Measurements from ENCODE around the gene CDH4.

The CDH4 gene

DNA sequence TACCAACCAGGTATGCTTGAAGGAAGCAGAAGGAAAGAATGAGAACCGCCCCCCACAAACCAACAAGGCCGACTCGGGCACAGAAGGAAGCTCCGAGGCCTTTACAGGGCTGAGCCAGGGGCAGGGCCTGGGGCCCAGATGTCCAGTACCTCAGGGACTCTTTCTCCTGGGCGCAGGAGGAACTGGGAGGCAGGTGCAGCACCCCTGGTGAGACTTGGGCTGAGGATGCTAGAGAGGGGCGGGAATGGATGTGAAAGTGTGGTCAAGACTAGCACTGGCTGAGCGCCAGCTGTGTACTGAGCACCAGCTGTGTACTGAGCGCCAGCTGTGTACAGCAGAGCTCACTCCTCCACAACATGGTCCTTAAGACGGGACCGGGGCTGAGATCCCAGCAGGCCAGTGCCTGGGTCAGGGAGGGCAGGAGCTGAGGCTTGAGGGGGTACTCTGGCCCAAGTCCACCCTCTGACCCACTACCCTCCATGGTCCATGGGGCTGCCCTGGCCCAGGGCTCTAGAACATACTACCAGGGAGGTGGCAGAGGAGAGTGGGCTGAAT lies 444.2 kb downstream of the CDH4 start:
- Histone ChIP-seq H3K36me3 (ENCODE audit: control insufficient read depth, insufficient read depth, low read length) (no peaks in the 10 kb centered on the region), H3K4me3 (ENCODE audit: low read depth, low read length) (no peak overlapping the region), H3K9ac (ENCODE audit: low read depth, low read length) (no peak overlapping the region), H3K27ac (ENCODE audit: low read depth, low read length) (no peak overlapping the region), H3K9me3 (ENCODE audit: control insufficient read depth, insufficient read depth, low read length) (no peaks in the 10 kb centered on the region), H3K27me3 (ENCODE audit: control insufficient read depth, insufficient read depth, low read length) (no peaks in the 10 kb centered on the region), H3K4me1 (ENCODE audit: control insufficient read depth, insufficient read depth, low read length) (no peaks in the 10 kb centered on the region)

GRCh38 chr20:61697666-61698597 lies 445.9 kb downstream of the CDH4 start:
- no peaks in the 10 kb centered on the region for H3K9me3 ChIP-seq (ENCODE audit: control insufficient read depth, insufficient read depth, low read length)
- no peaks in the 10 kb centered on the region for H3K36me3 ChIP-seq (ENCODE audit: control insufficient read depth, insufficient read depth, low read length)
- H3K27me3 ChIP-seq (ENCODE audit: control insufficient read depth, insufficient read depth, low read length) = no peaks in the 10 kb centered on the region; the same call in 1 of the 2 replicates
- H3K4me3 ChIP-seq (ENCODE audit: low read depth, low read length) = no peak overlapping the region
- no peaks in the 10 kb centered on the region for H3K4me1 ChIP-seq (ENCODE audit: control insufficient read depth, insufficient read depth, low read length)
- H3K27ac ChIP-seq (ENCODE audit: low read depth, low read length) = no peak overlapping the region
- H3K9ac ChIP-seq (ENCODE audit: low read depth, low read length) = no peak overlapping the region

DNA sequence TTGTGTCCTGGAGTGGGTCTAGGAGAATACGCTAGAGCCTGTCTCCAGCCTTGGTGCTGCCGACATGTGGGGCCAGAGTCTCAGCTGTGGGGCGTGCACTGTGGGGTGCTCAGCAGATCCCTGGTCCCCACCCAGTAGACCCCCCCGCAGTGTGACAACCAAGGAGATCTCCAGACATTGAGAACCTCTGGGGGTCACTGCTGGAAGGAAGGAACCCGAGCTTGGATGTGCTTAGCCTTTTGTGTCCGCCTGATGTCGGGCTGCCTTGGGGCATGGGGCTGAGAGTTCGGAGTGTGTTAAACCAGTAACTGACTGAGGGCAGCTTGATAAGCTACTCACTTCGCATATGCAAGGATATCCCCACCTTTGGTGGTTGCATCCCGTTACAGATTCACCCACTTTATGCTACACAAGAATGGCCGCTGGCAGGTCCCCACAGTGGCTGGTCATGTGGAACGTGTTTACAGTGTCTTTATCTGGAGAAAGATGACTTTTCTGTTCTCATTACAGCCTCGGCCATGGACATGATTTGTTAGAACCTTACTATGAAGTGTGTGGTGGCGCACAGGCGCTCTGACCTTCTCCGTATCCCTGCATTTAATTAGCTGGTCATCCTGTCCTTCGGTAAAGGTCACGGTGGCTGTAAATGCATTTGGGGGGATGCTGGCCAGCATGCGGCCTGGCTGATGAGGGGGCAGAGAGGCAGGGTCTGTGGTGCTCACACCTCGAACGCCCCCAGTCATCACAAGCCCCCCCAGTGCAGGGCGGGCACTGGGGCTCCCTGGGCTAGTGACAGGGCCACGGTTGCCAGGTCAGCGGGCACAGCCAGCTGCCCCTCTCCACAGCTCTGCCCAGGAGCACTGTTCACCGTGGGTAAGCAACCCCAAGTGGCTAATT lies 446.8 kb downstream of the CDH4 start:
- H3K9me3 ChIP-seq (ENCODE audit: control insufficient read depth, insufficient read depth, low read length) = no peaks in the 10 kb centered on the region
- H3K9ac ChIP-seq (ENCODE audit: low read depth, low read length) = no peak overlapping the region
- no peaks in the 10 kb centered on the region; the same call in 1 of the 2 replicates for H3K27me3 ChIP-seq (ENCODE audit: control insufficient read depth, insufficient read depth, low read length)

GRCh38 chr20:61699495-61700374 lies 447.7 kb downstream of the CDH4 start:
- Histone ChIP-seq H3K27ac (ENCODE audit: low read depth, low read length) (no peak overlapping the region), H3K36me3 (ENCODE audit: control insufficient read depth, insufficient read depth, low read length) (no peaks in the 10 kb centered on the region), H3K9me3 (ENCODE audit: control insufficient read depth, insufficient read depth, low read length) (no peaks in the 10 kb centered on the region), H3K27me3 (ENCODE audit: control insufficient read depth, insufficient read depth, low read length) (no peaks in the 10 kb centered on the region; the same call in 1 of the 2 replicates), H3K4me1 (ENCODE audit: control insufficient read depth, insufficient read depth, low read length) (no peaks in the 10 kb centered on the region), H3K4me3 (ENCODE audit: low read depth, low read length) (no peak overlapping the region), H3K9ac (ENCODE audit: low read depth, low read length) (no peak overlapping the region)

More for the DNA sequence above, 446.8 kb downstream of the CDH4 start:
- Histone ChIP-seq H3K36me3 (ENCODE audit: control insufficient read depth, insufficient read depth, low read length) (no peaks in the 10 kb centered on the region), H3K4me1 (ENCODE audit: control insufficient read depth, insufficient read depth, low read length) (no peaks in the 10 kb centered on the region), H3K27ac (ENCODE audit: low read depth, low read length) (no peak overlapping the region), H3K4me3 (ENCODE audit: low read depth, low read length) (no peak overlapping the region)

- Histone ChIP-seq H3K9me3 (ENCODE audit: control insufficient read depth, insufficient read depth, low read length) (no peaks in the 10 kb centered on the region), H3K9ac (ENCODE audit: low read depth, low read length) (no peak overlapping the region), H3K4me3 (ENCODE audit: low read depth, low read length) (no peak overlapping the region), H3K36me3 (ENCODE audit: control insufficient read depth, insufficient read depth, low read length) (no peaks in the 10 kb centered on the region), H3K27ac (ENCODE audit: low read depth, low read length) (no peak overlapping the region), H3K4me1 (ENCODE audit: control insufficient read depth, insufficient read depth, low read length) (no peaks in the 10 kb centered on the region), H3K27me3 (ENCODE audit: control insufficient read depth, insufficient read depth, low read length) (peaks cover 4% of the 10 kb centered on the region; the same call in 1 of the 2 replicates)
Observed at GRCh38 chr20:61700595-61701140, 448.6 kb downstream of the CDH4 start.

DNA sequence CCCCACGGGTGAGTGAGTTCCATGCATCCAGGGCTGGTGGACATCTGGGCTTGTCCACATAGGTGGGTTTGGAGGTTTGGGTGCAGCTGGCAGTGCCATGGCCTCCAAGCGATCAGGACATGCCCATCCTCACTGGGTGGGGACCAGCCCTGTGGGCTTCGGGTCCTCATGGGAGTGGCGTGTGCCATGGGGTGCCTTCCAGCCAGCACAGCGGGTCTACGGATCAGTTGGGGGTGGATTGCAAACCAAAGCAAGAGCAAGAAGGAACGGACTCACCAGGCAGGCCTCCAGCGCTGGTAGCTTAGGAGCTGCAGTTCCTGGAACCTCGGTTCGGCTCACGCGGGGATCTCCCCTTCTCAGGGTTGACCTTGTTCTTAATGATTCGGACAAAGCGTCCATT lies 449.3 kb downstream of the CDH4 start:
- peaks cover 4% of the 10 kb centered on the region; the same call in 1 of the 2 replicates for H3K27me3 ChIP-seq (ENCODE audit: control insufficient read depth, insufficient read depth, low read length)
- no peak overlapping the region for H3K9ac ChIP-seq (ENCODE audit: low read depth, low read length)
- no peaks in the 10 kb centered on the region for H3K36me3 ChIP-seq (ENCODE audit: control insufficient read depth, insufficient read depth, low read length)
- no peak overlapping the region for H3K27ac ChIP-seq (ENCODE audit: low read depth, low read length)
- no peaks in the 10 kb centered on the region for H3K9me3 ChIP-seq (ENCODE audit: control insufficient read depth, insufficient read depth, low read length)
- no peak overlapping the region for H3K4me3 ChIP-seq (ENCODE audit: low read depth, low read length)
- H3K4me1 ChIP-seq (ENCODE audit: control insufficient read depth, insufficient read depth, low read length) = no peaks in the 10 kb centered on the region

- Histone ChIP-seq H3K27ac (ENCODE audit: low read depth, low read length) (no peak overlapping the region), H3K4me1 (ENCODE audit: control insufficient read depth, insufficient read depth, low read length) (no peaks in the 10 kb centered on the region), H3K27me3 (ENCODE audit: control insufficient read depth, insufficient read depth, low read length) (peaks cover 4% of the 10 kb centered on the region; the same call in 1 of the 2 replicates), H3K36me3 (ENCODE audit: control insufficient read depth, insufficient read depth, low read length) (no peaks in the 10 kb centered on the region), H3K9me3 (ENCODE audit: control insufficient read depth, insufficient read depth, low read length) (no peaks in the 10 kb centered on the region), H3K4me3 (ENCODE audit: low read depth, low read length) (no peak overlapping the region), H3K9ac (ENCODE audit: low read depth, low read length) (no peak overlapping the region)
Observed at GRCh38 chr20:61701802-61702201, 449.7 kb downstream of the CDH4 start.

DNA sequence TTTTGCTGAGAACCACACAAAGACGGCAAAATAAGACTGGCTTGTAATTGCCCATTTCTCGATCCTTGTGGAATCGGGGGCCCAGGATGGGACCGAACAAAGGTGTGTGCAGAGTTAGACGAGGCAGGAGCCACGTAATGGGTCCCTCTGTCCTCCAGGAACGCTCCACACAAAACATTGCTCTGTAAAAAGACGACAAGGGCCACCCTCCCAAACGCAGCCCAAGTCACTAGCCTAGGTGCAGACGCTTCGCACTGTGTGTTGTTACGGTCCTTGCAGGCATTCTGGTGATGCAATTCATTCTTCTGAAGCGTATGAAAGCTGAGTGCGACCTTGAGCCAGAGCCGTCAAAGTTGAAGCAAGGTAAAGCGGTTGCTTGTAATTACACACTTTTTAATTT lies 450.2 kb downstream of the CDH4 start:
- no peak overlapping the region for H3K9ac ChIP-seq (ENCODE audit: low read depth, low read length)
- peaks cover 4% of the 10 kb centered on the region; the same call in 1 of the 2 replicates for H3K27me3 ChIP-seq (ENCODE audit: control insufficient read depth, insufficient read depth, low read length)
- H3K4me3 ChIP-seq (ENCODE audit: low read depth, low read length) = no peak overlapping the region
- no peaks in the 10 kb centered on the region for H3K4me1 ChIP-seq (ENCODE audit: control insufficient read depth, insufficient read depth, low read length)
- no peaks in the 10 kb centered on the region for H3K9me3 ChIP-seq (ENCODE audit: control insufficient read depth, insufficient read depth, low read length)
- H3K27ac ChIP-seq (ENCODE audit: low read depth, low read length) = no peak overlapping the region
- no peaks in the 10 kb centered on the region for H3K36me3 ChIP-seq (ENCODE audit: control insufficient read depth, insufficient read depth, low read length)

GRCh38 chr20:61704661-61705060 lies 452.6 kb downstream of the CDH4 start:
- Histone ChIP-seq H3K9ac (ENCODE audit: low read depth, low read length) (no peak overlapping the region), H3K36me3 (ENCODE audit: control insufficient read depth, insufficient read depth, low read length) (no peaks in the 10 kb centered on the region), H3K4me3 (ENCODE audit: low read depth, low read length) (no peak overlapping the region), H3K9me3 (ENCODE audit: control insufficient read depth, insufficient read depth, low read length) (no peaks in the 10 kb centered on the region), H3K4me1 (ENCODE audit: control insufficient read depth, insufficient read depth, low read length) (no peaks in the 10 kb centered on the region), H3K27me3 (ENCODE audit: control insufficient read depth, insufficient read depth, low read length) (peaks cover 4% of the 10 kb centered on the region; the same call in 1 of the 2 replicates), H3K27ac (ENCODE audit: low read depth, low read length) (no peak overlapping the region)
